ENCODE data around the gene ADGRG6. TPM values are rescaled to one million over a fixed set of nuclear protein-coding genes. Genes with fewer than 3 reads are reported as not detected.
A peak's percentile ranks its signal among the peaks of the same experiment; 100 is the strongest.

Gene ADGRG6
- total and polyA plus RNA-seq, 2 experiments from 2014 or later, result 2.4 to 8.7 TPM

- Histone ChIP-seq H3K4me3 (no peak overlapping the region), H3K36me3 (no peaks in the 10 kb centered on the region), H3K27me3 (no peaks in the 10 kb centered on the region), H3K9me3 (ENCODE audit: low read depth) (no peaks in the 10 kb centered on the region), H3K27ac (peak overlapping the region; percentile 61), H3K4me1 (ENCODE audit: low read depth) (no peaks in the 10 kb centered on the region)
- DNase-seq (ENCODE audit: low read depth in 1 of 2, low spot score in 1 of 2), result peak; percentile 75 to 78
- TF ChIP-seq CTCF (IDR thresholded peaks at IDR 0.05; ENCODE audit: low read depth, low read length), result peak; percentile 47
Observed at GRCh38 chr6:142474531-142475289, 172.9 kb downstream of the ADGRG6 start.

GRCh38 chr6:142476452-142476851 lies 174.6 kb downstream of the ADGRG6 start:
- no peak overlapping the region for H3K4me3 ChIP-seq
- DNase-seq (ENCODE audit: low read depth in 1 of 2, low spot score in 1 of 2), result no peak
- no peaks in the 10 kb centered on the region for H3K4me1 ChIP-seq (ENCODE audit: low read depth)
- no peaks in the 10 kb centered on the region for H3K9me3 ChIP-seq (ENCODE audit: low read depth)
- H3K27me3 ChIP-seq, result no peaks in the 10 kb centered on the region
- no peak for TF ChIP-seq CTCF (IDR thresholded peaks at IDR 0.05; ENCODE audit: low read depth, low read length)
- H3K27ac ChIP-seq, result no peak overlapping the region
- H3K36me3 ChIP-seq, result no peaks in the 10 kb centered on the region

GRCh38 chr6:142478117-142478516 lies 176.3 kb downstream of the ADGRG6 start:
- Histone ChIP-seq H3K36me3 (no peaks in the 10 kb centered on the region), H3K4me1 (ENCODE audit: low read depth) (no peaks in the 10 kb centered on the region), H3K4me3 (no peak overlapping the region), H3K27me3 (no peaks in the 10 kb centered on the region), H3K27ac (no peak overlapping the region), H3K9me3 (ENCODE audit: low read depth) (no peaks in the 10 kb centered on the region)
- TF ChIP-seq CTCF (IDR thresholded peaks at IDR 0.05; ENCODE audit: low read depth, low read length), result no peak
- DNase-seq (ENCODE audit: low read depth in 1 of 2, low spot score in 1 of 2), result peak in 1 of 2 donors; percentile 29

- no peaks in the 10 kb centered on the region for H3K9me3 ChIP-seq (ENCODE audit: low read depth)
- H3K36me3 ChIP-seq, result no peaks in the 10 kb centered on the region
- H3K27ac ChIP-seq, result no peak overlapping the region
- H3K27me3 ChIP-seq, result no peaks in the 10 kb centered on the region
- TF ChIP-seq CTCF (IDR thresholded peaks at IDR 0.05; ENCODE audit: low read depth, low read length), result no peak
- DNase-seq (ENCODE audit: low read depth in 1 of 2, low spot score in 1 of 2), result no peak
- no peaks in the 10 kb centered on the region for H3K4me1 ChIP-seq (ENCODE audit: low read depth)
- H3K4me3 ChIP-seq, result no peak overlapping the region
Observed at GRCh38 chr6:142481466-142481865, 179.7 kb downstream of the ADGRG6 start.

- Histone ChIP-seq H3K4me1 (ENCODE audit: low read depth) (peaks cover 5% of the 10 kb centered on the region), H3K9me3 (ENCODE audit: low read depth) (no peaks in the 10 kb centered on the region)
- no peak for TF ChIP-seq CTCF (IDR thresholded peaks at IDR 0.05; ENCODE audit: low read depth, low read length)
Observed at GRCh38 chr6:142482249-142482648, 180.4 kb downstream of the ADGRG6 start.

More at GRCh38 chr6:142482249-142482648, 180.4 kb downstream of the ADGRG6 start:
- Histone ChIP-seq H3K27me3 (no peaks in the 10 kb centered on the region), H3K27ac (no peak overlapping the region), H3K4me3 (no peak overlapping the region), H3K36me3 (no peaks in the 10 kb centered on the region)
- DNase-seq (ENCODE audit: low read depth in 1 of 2, low spot score in 1 of 2), result no peak

All from cardiac muscle cell (in vitro differentiated cells and primary cell).